ENCODE measurements around the gene CBX3. TPM values are rescaled to one million over a fixed set of nuclear protein-coding genes. Genes with fewer than 3 reads are reported as not detected.
"Not testable (repeated sequence)": the region's sequence is repeated elsewhere in the genome, so short reads cannot be mapped to it uniquely, and the experiment has no call there.

The CBX3 gene
- total and polyA plus RNA-seq, 5 experiments from 2014 or later, result 105 to 205 (median 114) TPM

DNA sequence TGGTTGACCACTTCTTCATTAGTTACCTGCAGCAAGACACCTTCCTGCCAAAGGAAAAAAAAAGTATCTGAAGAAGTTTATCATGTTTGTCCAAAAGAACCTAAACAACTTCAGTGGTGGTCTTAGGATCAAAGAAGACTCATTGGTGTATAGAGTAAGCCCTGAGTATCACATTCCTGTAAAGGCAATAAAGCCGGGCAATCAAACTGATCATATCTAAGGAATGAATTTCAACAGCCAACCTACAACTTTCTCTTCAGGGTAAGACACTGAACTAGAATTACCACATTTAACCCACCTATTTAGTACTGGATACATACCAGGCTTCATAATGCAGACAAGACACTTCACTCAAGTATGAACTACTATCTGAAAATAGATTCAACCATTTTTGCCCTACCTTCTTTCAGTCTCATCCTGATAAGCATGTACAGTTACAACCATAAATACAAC, 11.1 kb upstream of the CBX3 start:
- no peak for ATAC-seq
- Mint-ChIP-seq H3K4me3 (peak overlapping the region in 4 of 10 donors; percentile 10 to 40 (median 23)), H3K4me1 (peaks cover 48 to 91% (median 90%) of the 10 kb centered on the region in 4 donors), H3K36me3 (peaks cover 25 to 83% (median 42%) of the 10 kb centered on the region in 3 donors), H3K27me3 (no peaks in the 10 kb centered on the region), H3K9me3 (no peaks in the 10 kb centered on the region), H3K27ac (peak overlapping the region in 8 of 10 donors; percentile 3 to 90 (median 62))
- no peak for DNase-seq
- POLR2A ChIA-PET, result interaction anchor here (1.4 to 6.0 kb wide), 4 partner anchors 8 to 86 kb away, joined by 3 to 79 read pairs (median 11); partner anchors contain the start of genes CBX3 and HNRNPA2B1

DNA sequence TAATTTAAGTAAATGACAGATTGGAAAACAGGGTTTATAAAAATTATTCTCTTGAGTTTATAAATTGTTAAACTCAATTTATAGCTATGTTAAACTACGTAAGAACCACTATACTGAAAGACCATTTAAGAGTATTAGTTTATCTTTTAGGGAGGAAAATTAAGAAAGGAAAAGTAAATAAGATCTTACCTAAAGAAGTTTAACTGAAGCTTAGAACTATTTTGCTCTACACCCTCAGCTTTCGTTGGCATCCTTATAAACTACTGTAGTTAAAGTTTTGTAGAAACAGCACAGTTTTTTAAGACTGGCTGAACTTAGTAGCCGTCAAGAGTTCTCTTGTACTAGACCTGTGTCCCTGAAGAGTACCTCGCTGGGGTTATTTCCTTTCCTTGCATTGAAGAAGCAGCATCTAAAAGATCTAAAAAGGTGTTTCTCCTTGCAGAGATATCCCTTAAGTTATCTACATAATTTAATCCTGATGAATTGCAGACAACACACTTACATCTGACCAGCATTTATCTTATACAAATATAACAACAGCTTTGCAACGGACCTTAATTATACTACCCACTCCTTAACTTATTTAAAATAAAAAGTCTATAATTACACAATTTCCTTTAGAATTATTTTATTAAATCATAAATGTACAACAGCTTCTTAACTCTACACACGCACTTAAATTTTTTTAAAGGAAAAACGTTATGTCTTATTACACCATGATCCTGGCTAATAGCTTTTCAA, 10.1 kb upstream of the CBX3 start:
- peak overlapping the region in 7 of 10 donors; percentile 6 to 99 (median 67) for H3K4me3 Mint-ChIP-seq
- H3K4me1 Mint-ChIP-seq, result peaks cover 47 to 92% (median 91%) of the 10 kb centered on the region in 4 donors
- ATAC-seq (no peak), DNase-seq (no peak)
- POLR2A ChIA-PET, result interaction anchor here (1.1 to 9.6 kb wide), 10 partner anchors 8 to 101 kb away, joined by 3 to 110 read pairs (median 6); partner anchors contain the start of genes CBX3, HNRNPA2B1 and NFE2L3
- H3K27ac Mint-ChIP-seq, result peak overlapping the region in 5 of 10 donors; percentile 64 to 90 (median 69)
- H3K27me3 Mint-ChIP-seq, result no peaks in the 10 kb centered on the region
- peaks cover 32 to 92% (median 50%) of the 10 kb centered on the region in 3 donors for H3K36me3 Mint-ChIP-seq
- H3K9me3 Mint-ChIP-seq, result no peaks in the 10 kb centered on the region

DNA sequence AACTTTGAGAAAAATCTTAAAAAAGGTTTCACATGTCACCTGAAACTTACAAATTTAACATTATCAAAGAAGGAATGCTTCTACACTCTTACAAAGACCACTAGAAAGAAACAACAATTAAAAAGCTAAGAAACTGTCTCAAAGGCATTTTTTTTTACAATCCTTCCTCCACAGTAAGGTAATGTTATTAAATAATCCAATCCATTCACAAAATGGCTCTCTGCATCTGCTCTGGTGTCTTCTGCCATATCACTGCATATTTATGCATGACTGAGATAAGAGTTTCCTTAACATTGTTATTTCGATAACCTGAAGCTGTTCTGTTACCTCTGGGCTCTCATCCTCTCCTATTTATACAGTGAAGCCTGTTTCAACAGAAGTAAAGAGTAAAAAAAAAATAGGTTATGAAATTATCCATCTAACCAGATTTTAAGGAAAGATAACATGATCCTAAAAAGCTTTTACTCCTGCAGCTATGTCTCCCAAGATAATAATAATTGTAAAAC, 9.5 kb upstream of the CBX3 start:
- Mint-ChIP-seq H3K27me3 (no peaks in the 10 kb centered on the region), H3K4me1 (peaks cover 49 to 93% (median 92%) of the 10 kb centered on the region in 4 donors), H3K9me3 (no peaks in the 10 kb centered on the region), H3K27ac (peak overlapping the region in 9 of 10 donors; percentile 39 to 90 (median 78)), H3K36me3 (peaks cover 36 to 94% (median 56%) of the 10 kb centered on the region in 3 donors), H3K4me3 (peak overlapping the region in 9 of 10 donors; percentile 55 to 99 (median 72))
- DNase-seq (no peak), ATAC-seq (no peak)
- POLR2A ChIA-PET, result interaction anchor here (0.6 to 9.6 kb wide), 12 partner anchors 8 to 101 kb away, joined by 3 to 110 read pairs (median 5); partner anchors contain the start of genes CBX3, HNRNPA2B1 and NFE2L3

DNA sequence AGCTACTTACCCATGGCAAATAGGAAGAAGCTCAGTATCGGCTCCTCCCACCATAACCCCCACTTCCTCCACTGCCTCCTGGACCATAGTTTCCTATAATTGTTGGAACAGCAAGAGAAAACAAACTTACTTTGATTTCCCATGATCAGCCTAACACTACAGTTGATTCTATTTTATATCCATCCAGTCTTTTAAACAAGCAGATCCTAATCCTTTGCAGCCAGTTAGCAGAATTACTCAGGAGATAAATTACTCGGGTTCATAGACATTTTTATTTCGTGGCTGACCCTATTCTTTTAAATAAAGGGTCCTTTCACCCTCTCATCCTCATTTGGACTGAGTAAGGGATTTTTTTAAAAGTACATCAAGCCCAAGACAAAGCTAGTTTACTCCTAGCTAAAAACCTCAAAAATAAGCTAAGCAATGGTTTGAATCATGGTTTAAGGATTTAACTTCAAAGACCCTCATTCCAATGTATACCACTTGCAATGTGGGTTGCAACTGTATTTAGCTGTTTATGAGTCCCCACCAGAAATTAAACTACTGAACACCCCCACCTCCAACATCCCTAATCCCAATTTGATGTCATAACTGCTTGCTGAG, 9.0 kb upstream of the CBX3 start:
- H3K36me3 Mint-ChIP-seq, result peaks cover 40 to 94% (median 61%) of the 10 kb centered on the region in 3 donors
- DNase-seq, result no peak
- peaks cover 49 to 93% (median 91%) of the 10 kb centered on the region in 4 donors for H3K4me1 Mint-ChIP-seq
- H3K27ac Mint-ChIP-seq, result peak overlapping the region; percentile 48 to 93 (median 78)
- POLR2A ChIA-PET, result interaction anchor here (0.6 to 9.6 kb wide), 11 partner anchors 7 to 102 kb away, joined by 3 to 110 read pairs (median 6); partner anchors contain the start of genes CBX3, HNRNPA2B1 and NFE2L3
- no peak for ATAC-seq
- H3K27me3 Mint-ChIP-seq, result no peaks in the 10 kb centered on the region
- peak overlapping the region; percentile 2 to 99 (median 71) for H3K4me3 Mint-ChIP-seq
- H3K9me3 Mint-ChIP-seq, result no peaks in the 10 kb centered on the region

DNA sequence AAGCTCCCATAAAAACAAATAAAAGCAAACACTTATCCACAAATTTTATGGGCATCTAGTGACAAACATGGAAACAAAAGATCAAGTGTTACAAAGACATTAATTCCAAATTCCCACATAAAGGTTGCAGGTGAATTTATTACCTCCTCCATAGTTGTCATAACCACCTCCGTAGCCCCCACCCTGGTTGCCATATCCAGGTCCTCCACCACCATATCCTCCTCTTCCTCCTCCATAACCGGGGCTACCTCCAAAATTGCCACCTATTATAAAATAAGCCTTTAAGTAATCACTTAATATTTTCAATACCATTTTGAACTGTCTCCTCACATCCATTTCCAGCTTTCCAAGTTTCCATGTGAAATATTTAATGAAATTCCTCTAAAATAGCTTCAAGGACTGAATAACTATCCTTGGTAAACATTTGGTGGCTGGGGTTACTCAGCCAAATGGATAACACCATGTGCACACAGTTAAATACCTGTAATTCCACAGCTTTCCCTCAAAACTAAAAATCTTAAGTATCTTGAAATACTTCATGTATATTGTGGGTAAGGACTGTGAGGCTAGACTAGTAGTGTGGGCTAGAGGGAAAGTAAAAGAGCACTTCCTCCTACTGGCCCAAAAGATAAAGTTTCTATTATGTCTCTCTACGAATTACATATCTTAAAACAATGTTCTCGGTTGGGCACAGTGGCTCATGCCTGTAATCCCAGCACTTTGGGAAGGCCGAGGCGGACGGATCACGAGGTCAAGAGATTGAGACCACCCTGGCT, 7.9 kb upstream of the CBX3 start:
- Mint-ChIP-seq H3K4me1 (peaks cover 47 to 88% (median 84%) of the 10 kb centered on the region in 4 donors), H3K9me3 (no peaks in the 10 kb centered on the region), H3K27ac (peak overlapping the region; percentile 61 to 93 (median 90)), H3K27me3 (no peaks in the 10 kb centered on the region), H3K36me3 (peaks cover 45 to 97% (median 67%) of the 10 kb centered on the region in 3 donors), H3K4me3 (peak overlapping the region; percentile 59 to 99 (median 82))
- DNase-seq (no peak), ATAC-seq (peak; percentile 16 to 42)
- POLR2A ChIA-PET, result interaction anchor here (1.0 to 9.8 kb wide), 8 partner anchors 8 to 102 kb away, joined by 3 to 184 read pairs (median 6); partner anchors contain the start of genes CBX3 and NFE2L3

DNA sequence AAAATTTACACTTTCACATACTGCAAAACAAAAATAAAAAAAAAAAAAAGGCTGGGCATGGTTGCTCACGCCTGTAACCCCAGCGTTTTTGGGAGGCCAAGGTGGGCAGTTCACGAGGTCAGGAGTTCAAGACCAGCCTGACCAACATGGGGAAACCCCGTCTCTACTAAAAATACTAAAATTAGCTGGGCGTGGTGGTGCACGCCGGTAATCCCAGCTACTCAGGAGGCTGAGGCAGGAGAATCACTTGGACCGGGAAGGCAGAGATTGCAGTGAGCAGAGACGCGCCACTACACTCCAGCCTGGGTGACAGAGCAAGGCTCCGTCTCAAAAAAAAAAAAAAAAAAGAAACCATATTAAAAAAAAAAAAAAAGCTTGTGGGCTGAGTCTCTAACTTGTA, 6.8 kb upstream of the CBX3 start:
- H3K4me1 Mint-ChIP-seq, result peaks cover 45 to 78% (median 74%) of the 10 kb centered on the region in 4 donors
- ATAC-seq, result peak in 1 of 2 donors; percentile 2
- H3K4me3 Mint-ChIP-seq, result peak overlapping the region; percentile 11 to 99 (median 82)
- DNase-seq, H3K9me3 Mint-ChIP-seq, H3K27me3 Mint-ChIP-seq: not testable (repeated sequence)
- POLR2A ChIA-PET, result interaction anchor here (0.5 to 9.8 kb wide), 14 partner anchors 7 to 150 kb away, joined by 3 to 184 read pairs (median 5); partner anchors contain the start of gene NFE2L3
- H3K36me3 Mint-ChIP-seq, result peaks cover 56 to 97% (median 74%) of the 10 kb centered on the region in 3 donors
- peak overlapping the region in 9 of 10 donors; percentile 50 to 93 (median 88) for H3K27ac Mint-ChIP-seq

DNA sequence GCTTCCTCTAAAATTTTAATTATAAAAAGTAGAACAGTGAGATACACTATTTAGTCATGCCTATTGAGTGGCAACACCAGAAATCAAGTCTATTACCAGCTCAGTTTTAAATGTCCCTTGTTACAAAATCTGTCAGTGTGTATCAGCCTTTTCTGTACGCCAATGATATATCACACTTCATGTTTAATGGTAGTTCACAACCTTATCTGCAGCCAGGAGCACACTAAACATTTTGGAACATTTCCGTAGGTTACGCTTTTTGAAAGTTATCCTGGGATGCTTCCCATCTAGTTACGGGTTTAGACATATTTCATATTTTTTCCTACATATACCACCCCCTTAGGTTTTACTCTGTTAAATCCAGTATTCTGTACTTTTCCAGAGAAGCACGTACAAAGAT, 6.4 kb upstream of the CBX3 start:
- peaks cover 0 to 2% (median 0%) of the 10 kb centered on the region in 9 donors for H3K9me3 Mint-ChIP-seq
- H3K4me3 Mint-ChIP-seq, result peak overlapping the region; percentile 13 to 99 (median 78)
- DNase-seq (no peak), ATAC-seq (peak in 1 of 2 donors; percentile 0)
- peaks cover 0 to 4% (median 0%) of the 10 kb centered on the region in 5 donors for H3K27me3 Mint-ChIP-seq
- H3K4me1 Mint-ChIP-seq, result peaks cover 45 to 76% (median 72%) of the 10 kb centered on the region in 4 donors
- POLR2A ChIA-PET, result interaction anchor here (0.6 to 9.8 kb wide), 11 partner anchors 8 to 150 kb away, joined by 3 to 184 read pairs (median 6); partner anchors contain the start of gene NFE2L3
- peak overlapping the region in 7 of 10 donors; percentile 9 to 90 (median 79) for H3K27ac Mint-ChIP-seq
- peaks cover 57 to 96% (median 75%) of the 10 kb centered on the region in 3 donors for H3K36me3 Mint-ChIP-seq

DNA sequence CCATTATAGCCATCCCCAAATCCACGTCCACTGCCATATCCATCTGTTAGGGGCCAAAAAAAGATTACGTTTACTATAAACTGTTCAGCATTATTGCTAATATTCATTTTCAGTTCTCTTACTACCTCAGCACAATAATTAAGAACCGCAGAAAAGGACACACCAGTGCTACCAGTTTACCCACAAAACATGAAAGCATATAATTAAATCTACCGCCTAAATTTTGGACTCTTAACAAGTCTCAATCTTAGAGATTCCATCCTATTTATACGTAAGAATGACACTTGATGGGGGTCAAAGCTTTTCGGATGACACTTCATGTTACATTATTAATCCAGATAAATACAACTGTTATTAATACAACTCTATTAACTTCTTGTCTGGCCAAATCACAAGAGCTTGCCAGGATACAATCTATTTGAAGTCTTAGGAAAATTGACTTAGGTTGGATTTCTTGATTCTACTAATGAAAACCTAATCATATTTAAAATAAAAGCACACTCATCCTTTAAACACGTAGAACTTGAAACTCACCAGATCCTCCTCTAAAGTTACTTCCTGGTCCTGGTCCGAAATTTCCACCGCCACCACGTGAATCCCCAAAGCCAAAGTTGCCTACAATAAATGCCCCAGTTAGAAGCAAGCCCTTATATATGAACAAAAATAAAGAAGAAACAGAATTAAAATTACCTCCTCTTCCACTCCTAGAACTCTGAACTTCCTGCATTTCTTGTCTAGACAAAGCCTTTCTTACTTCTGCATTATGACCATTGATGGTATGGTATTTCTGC, 5.5 kb upstream of the CBX3 start:
- Mint-ChIP-seq H3K9me3 (peaks cover 0 to 5% (median 0%) of the 10 kb centered on the region in 9 donors), H3K36me3 (peaks cover 52 to 92% (median 75%) of the 10 kb centered on the region in 3 donors), H3K27me3 (peaks cover 0 to 9% (median 0%) of the 10 kb centered on the region in 5 donors), H3K4me3 (peak overlapping the region; percentile 63 to 99 (median 81)), H3K27ac (peak overlapping the region; percentile 77 to 90 (median 84)), H3K4me1 (peaks cover 39 to 71% (median 65%) of the 10 kb centered on the region in 4 donors)
- POLR2A ChIA-PET, result interaction anchor here (0.6 to 9.8 kb wide), 12 partner anchors 9 to 105 kb away, joined by 3 to 184 read pairs (median 6); partner anchors contain the start of gene NFE2L3
- no peak for DNase-seq
- ATAC-seq, result no peak

DNA sequence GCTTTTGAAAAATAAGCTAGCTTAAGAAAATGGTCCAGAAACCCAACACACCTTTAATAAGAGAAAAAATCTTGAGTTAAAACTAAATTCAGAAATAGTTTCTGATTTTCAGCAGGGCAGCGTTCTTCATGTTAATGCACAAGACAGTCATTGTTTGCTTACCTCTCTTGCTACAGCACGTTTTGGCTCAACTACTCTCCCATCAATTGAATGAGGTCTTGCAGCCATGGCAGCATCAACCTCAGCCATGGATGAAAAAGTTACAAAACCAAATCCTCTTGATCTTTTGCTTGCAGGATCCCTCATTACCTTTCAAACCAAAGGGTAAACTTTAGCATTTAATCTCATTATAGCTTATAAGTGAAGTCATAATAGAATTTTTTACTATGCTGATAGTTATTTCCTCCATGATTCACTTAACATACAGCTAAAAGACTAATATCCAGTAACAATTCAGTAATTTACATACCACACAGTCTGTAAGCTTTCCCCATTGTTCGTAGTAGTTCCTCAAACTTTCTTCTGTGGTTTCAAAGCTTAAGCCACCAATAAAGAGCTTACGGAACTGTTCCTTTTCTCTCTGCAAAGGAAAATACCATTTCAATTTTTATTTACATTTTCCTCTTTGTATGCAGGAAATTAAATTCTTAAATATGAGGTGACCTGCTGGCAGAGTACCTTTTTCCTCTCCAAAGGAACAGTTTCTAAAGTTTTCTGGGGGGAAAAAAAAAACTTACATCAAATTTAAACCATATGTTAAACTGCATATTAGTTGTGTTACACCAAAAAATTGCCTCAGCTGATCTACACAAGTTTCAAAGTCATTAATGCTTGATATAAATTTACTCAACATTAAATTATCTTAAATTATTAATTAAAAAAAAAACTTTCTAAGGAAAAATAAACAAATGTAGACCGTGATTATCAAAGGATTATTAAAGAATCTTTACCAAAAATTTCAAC, 4.1 kb upstream of the CBX3 start:
- H3K4me1 Mint-ChIP-seq, result peaks cover 32 to 61% (median 53%) of the 10 kb centered on the region in 4 donors

More for the DNA sequence above, 4.1 kb upstream of the CBX3 start:
- peak overlapping the region; percentile 96 to 100 (median 100) for H3K4me3 Mint-ChIP-seq
- H3K27ac Mint-ChIP-seq, result peak overlapping the region; percentile 83 to 100 (median 100)
- peaks cover 0 to 5% (median 0%) of the 10 kb centered on the region in 9 donors for H3K9me3 Mint-ChIP-seq
- peaks cover 0 to 9% (median 0%) of the 10 kb centered on the region in 5 donors for H3K27me3 Mint-ChIP-seq
- POLR2A ChIA-PET, result interaction anchor here (0.6 to 9.8 kb wide), 16 partner anchors 10 to 168 kb away, joined by 3 to 184 read pairs (median 6); partner anchors contain the start of gene NFE2L3
- no peak for DNase-seq
- no peak for ATAC-seq
- peaks cover 47 to 79% (median 68%) of the 10 kb centered on the region in 3 donors for H3K36me3 Mint-ChIP-seq

All from naive thymus-derived CD8-positive, alpha-beta T cell (primary cell).